K562 (cell line): Measurements from ENCODE around the gene MT1E. TPM values are rescaled to one million over a fixed set of nuclear protein-coding genes. Genes with fewer than 3 reads are reported as not detected.

Experiments used
- ATAC-seq: fragments of 200-7000 bp; cut with Tn5 transposase; 3 replicates; pipeline ENCODE4 v1.9.1; 2020; ENCODE audit warnings: moderate library complexity
- BruUV-seq: library from RNA; stranded (reverse); fragments of 400-500 nt; replicated peaks from 2 replicates; lab custom pipeline; 2021; lab: Mats Ljungman, UMichigan
- CTCF ChIA-PET: fragments of 300-600 bp; formaldehyde crosslinking; extraction: SDS; loops from one replicate; lab custom pipeline; 2021; ENCODE audit warnings: low intra/inter-chr PET ratio; lab: Yijun Ruan, JAX
- POLR2A ChIA-PET: fragments of 300-600, 350-650 bp; sonication (Branson Sonifier 250); formaldehyde crosslinking; extraction: SDS; loops from one replicate; lab custom pipeline; 2021; ENCODE audit warnings: antibody characterized with exemption, inconsistent platforms; lab: Yijun Ruan, JAX
- DNase-seq, 4 experiments: peaks; one replicate each; pipeline versions ENCODE4 v3.0.0 to v3.0.0-alpha.2; 2011 to 2018; ENCODE audit warnings: low spot score in 3 of 4, mixed read lengths in 3 of 4; ENCODE audit errors: extremely low read depth in 1 of 4
- FAIRE-seq: peaks from 2 replicates; lab custom pipeline; 2011; peaks lifted over from hg19 to GRCh38; lab: Jason Lieb, UNC
- H2AFZ ChIP-seq: 2 replicates; pipeline ENCODE4 v1.6.0; 2011; ENCODE audit warnings: low read depth, low read length, control low read depth, inconsistent platforms
- H3K27ac ChIP-seq: fragments of 200-600 bp; 3 replicates; pipeline ENCODE4 v1.8.0; 2011; ENCODE audit warnings: low read depth, mild to moderate bottlenecking, control low read depth, inconsistent platforms, low read length, moderate library complexity, mixed read lengths; ENCODE audit errors: extremely low read depth
- H3K27me3 ChIP-seq, 2 experiments: fragments of 300-600 bp in 1 of 2; 2 replicates in 1 of 2; 3 replicates in 1 of 2; pipeline versions ENCODE4 v1.6.0 to v1.8.0; 2011; ENCODE audit warnings: inconsistent platforms in 2 of 2, low read length in 2 of 2, mild to moderate bottlenecking in 1 of 2, mixed read lengths in 1 of 2, moderate library complexity in 1 of 2; ENCODE audit not compliant: control insufficient read depth in 2 of 2, insufficient read depth in 2 of 2
- H3K36me3 ChIP-seq: fragments of 300-600 bp; 3 replicates; pipeline ENCODE4 v1.8.0; 2011; ENCODE audit warnings: mild to moderate bottlenecking, low read length, inconsistent platforms; ENCODE audit not compliant: control insufficient read depth, insufficient read depth
- H3K4me1 ChIP-seq, 2 experiments: fragments of 200-600 bp in 1 of 2; replicated peaks in 1 of 2; 2 replicates in 1 of 2; 3 replicates in 1 of 2; pipeline versions ENCODE4 v1.5.1 to v1.8.0; 2011; ENCODE audit warnings: inconsistent platforms in 2 of 2, low read length in 2 of 2, mild to moderate bottlenecking in 1 of 2, mixed read lengths in 1 of 2, moderate library complexity in 1 of 2; ENCODE audit not compliant: control insufficient read depth in 2 of 2, insufficient read depth in 2 of 2
- H3K4me2 ChIP-seq: 2 replicates; pipeline ENCODE4 v1.6.1; 2011; ENCODE audit warnings: low read length, control low read depth, inconsistent platforms, mixed read lengths; ENCODE audit not compliant: insufficient read depth
- H3K4me3 ChIP-seq: fragments of 200-600 bp; sonication (generic), shearing (Covaris generic); 2 replicates; pipeline ENCODE4 v1.5.1; 2016; ENCODE audit warnings: control low read depth, inconsistent platforms
- H3K79me2 ChIP-seq: fragments of 200-600 bp; 3 replicates; pipeline ENCODE4 v1.8.0; 2011; ENCODE audit warnings: low read length, inconsistent platforms; ENCODE audit not compliant: control insufficient read depth, insufficient read depth
- H3K9ac ChIP-seq, 2 experiments: 2 replicates each; pipeline versions ENCODE4 v1.6.0 to v1.6.1; 2011; ENCODE audit warnings: low read depth in 2 of 2, low read length in 2 of 2, control low read depth in 1 of 2, inconsistent platforms in 1 of 2, mild to moderate bottlenecking in 1 of 2, mixed read lengths in 1 of 2; ENCODE audit not compliant: insufficient read depth in 1 of 2
- H3K9me1 ChIP-seq: one replicate; pipeline ENCODE4 v1.6.0; 2011; ENCODE audit warnings: inconsistent platforms, mild to moderate bottlenecking, low read length, moderate library complexity; ENCODE audit not compliant: control insufficient read depth, insufficient read depth
- H3K9me3 ChIP-seq: replicated peaks from 2 replicates; pipeline ENCODE4 v1.5.1; 2011; ENCODE audit warnings: low read depth, low read length, inconsistent platforms; ENCODE audit not compliant: control insufficient read depth, insufficient read depth
- H4K20me1 ChIP-seq: replicated peaks from 2 replicates; pipeline ENCODE4 v1.6.1; 2011; ENCODE audit warnings: low read length, inconsistent platforms, mixed read lengths; ENCODE audit not compliant: control insufficient read depth, insufficient read depth
- HDAC8 ChIP-seq: fragments of 450-650 bp; IDR thresholded peaks from 2 replicates; pipeline ENCODE4 v1.6.1; 2016; ENCODE audit warnings: mild to moderate bottlenecking, missing genetic modification characterization, moderate library complexity, missing compliant biosample characterization
- IFI16 ChIP-seq: fragments of 250-450 bp; sonication (Bioruptor Pico); IDR thresholded peaks from 2 replicates; pipeline ENCODE4 v2.1.2; 2022; ENCODE audit warnings: mild to moderate bottlenecking, inconsistent platforms
- KLF1 ChIP-seq: fragments of 450-650 bp; IDR thresholded peaks from 2 replicates; pipeline ENCODE4 v1.6.1; 2016; ENCODE audit warnings: missing genetic modification characterization, missing compliant biosample characterization
- MEF2D ChIP-seq: conservative IDR thresholded peaks from 2 replicates; pipeline ENCODE4 v1.6.1; 2016; ENCODE audit warnings: low read depth, missing genetic modification characterization, missing compliant biosample characterization
- PRPF4 ChIP-seq: fragments of 200-400 bp; formaldehyde crosslinking; IDR thresholded peaks from one replicate; pipeline ENCODE4 v1.6.1; 2017; ENCODE audit warnings: low read length, low read depth, mild to moderate bottlenecking; ENCODE audit not compliant: insufficient read depth, poor library complexity, severe bottlenecking
- RBM17 ChIP-seq: fragments of 200-400 bp; formaldehyde crosslinking; IDR thresholded peaks from 2 replicates; pipeline ENCODE4 v1.6.1; 2017; ENCODE audit warnings: low read depth, mild to moderate bottlenecking, low read length, borderline replicate concordance
- SOX6 ChIP-seq: fragments of 450-650 bp; IDR thresholded peaks from 2 replicates; pipeline ENCODE4 v1.6.1; 2014; ENCODE audit warnings: mild to moderate bottlenecking
- SRSF9 ChIP-seq: fragments of 200-400 bp; formaldehyde crosslinking; IDR thresholded peaks from 2 replicates; pipeline ENCODE4 v1.6.1; 2017; ENCODE audit warnings: low read depth, low read length, borderline replicate concordance
- TAF9B ChIP-seq: fragments of 450-650 bp; IDR thresholded peaks from 2 replicates; pipeline ENCODE4 v1.6.1; 2018; ENCODE audit warnings: mild to moderate bottlenecking; ENCODE audit not compliant: partially characterized antibody
- TARDBP ChIP-seq: fragments of 450-650 bp; IDR thresholded peaks from 2 replicates; pipeline ENCODE4 v1.6.1; 2016
- ZNF436 ChIP-seq: fragments of 250-450, 450-650 bp; sonication (Bioruptor Pico); formaldehyde crosslinking; IDR thresholded peaks from 2 replicates; pipeline ENCODE4 v1.7.0; 2020; ENCODE audit warnings: mild to moderate bottlenecking
- ZNF583 ChIP-seq: fragments of 250-450 bp; sonication (Bioruptor Pico); IDR thresholded peaks from 2 replicates; pipeline ENCODE4 v1.4.0; 2020
- WGBS: fragments of 100-300 bp; shearing (Covaris generic); methylation state at CpG from one replicate; pipeline ENCODE4 v1.1.6; 2016; ENCODE audit warnings: low coverage, mixed read lengths; ENCODE audit not compliant: insufficient coverage; ENCODE audit errors: missing lambda C conversion rate; 5-methylcytosine and 5-hydroxymethylcytosine counted together
- in situ Hi-C: fragments of 300-500 bp; cut with MboI; formaldehyde crosslinking; loops from 4 replicates; pipeline ENCODE4 v1.15.0; 2018; ENCODE audit warnings: inconsistent platforms, mixed read lengths
- intact Hi-C: fragments of 100-400 bp; cut with micrococcal nuclease; formaldehyde crosslinking; loops from 2 replicates; pipeline ENCODE4 v1.14.2; 2022
- polyA plus RNA-seq, 8 experiments: library from polyadenylated mRNA; depleted of rRNA in 4 of 8; stranded (reverse) in 5 of 8; unstranded in 3 of 8; fragments of >200 nt; fragmentation: Nextera tagmentation in 2 of 8; fragmentation: Illumina TruSeq in 1 of 8; extraction: Ambion mirVana in 2 of 8; extraction: Trizol in 1 of 8; gene quantifications; 2 replicates each; pipeline versions ENCODE4 v1.2.1 to v1.2.3, GENCODE V29; 2011 to 2014; ENCODE audit warnings: inconsistent platforms in 1 of 8, missing spikeins in 1 of 8
- total RNA-seq, 7 experiments: library from RNA; depleted of rRNA in 6 of 7; stranded (reverse); fragments of >200 nt in 6 of 7; fragmentation: Illumina TruSeq in 2 of 7; extraction: Trizol in 2 of 7; gene quantifications; 2 replicates each; pipeline versions ENCODE4 v1.2.1 to v1.2.3, GENCODE V29; 2011 to 2021; ENCODE audit warnings: low replicate concordance in 1 of 7
- TF ChIP-seq, protein P1 (sequence below): fragments of 250-450 bp; sonication (Bioruptor Pico); IDR thresholded peaks from 2 replicates; pipeline ENCODE4 v1.8.0; 2022; ENCODE audit warnings: moderate library complexity, mild to moderate bottlenecking, inconsistent platforms
- TF ChIP-seq, protein P2 (sequence below): sonication (generic); formaldehyde crosslinking; IDR thresholded peaks from 2 replicates; pipeline ENCODE4 v1.8.1; 2023; ENCODE audit warnings: mild to moderate bottlenecking, missing genetic modification reagents

Gene MT1E
- total and polyA plus RNA-seq, 9 of the 15 experiments (the other 6 are each of a cell fraction or from before 2014, with no cell fraction given) = 0.29 to 0.81 (median 0.46) TPM; not detected in 3

DNA sequence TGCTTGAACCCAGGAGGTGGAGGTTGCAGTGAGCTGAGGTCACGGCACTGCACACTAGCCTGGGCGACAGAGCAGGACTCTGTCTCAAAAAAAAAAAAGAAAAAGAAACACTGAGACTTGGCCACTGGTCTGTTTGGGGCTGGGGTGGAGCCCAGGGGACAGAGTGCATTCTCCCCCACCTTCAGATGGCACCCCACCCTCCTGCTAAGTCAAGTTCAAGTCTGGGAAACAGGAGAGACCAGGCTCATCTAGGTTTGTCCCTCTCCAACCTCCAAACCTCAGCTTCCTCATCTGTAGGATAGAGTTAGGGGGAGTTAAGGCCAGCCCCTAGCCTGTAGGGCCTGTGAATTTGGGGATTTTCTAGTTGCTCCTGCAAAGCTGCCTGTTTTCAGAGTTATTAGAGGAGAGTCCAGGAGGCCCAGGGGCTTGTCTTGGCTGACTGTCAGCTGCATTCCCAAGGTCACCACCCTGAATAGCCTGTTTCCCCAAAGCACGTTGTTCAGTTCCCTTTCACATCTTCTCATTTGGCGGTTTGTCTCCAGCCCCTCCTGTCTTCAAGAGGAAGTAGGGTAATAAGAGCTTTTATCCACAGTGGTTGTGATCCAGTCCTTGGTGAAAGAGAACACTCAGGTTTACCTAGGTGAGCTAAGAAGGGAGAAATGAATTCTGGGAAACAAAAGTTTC is 34.1 kb upstream of the MT1E start:
- CTCF ChIA-PET = no interaction called here
- intact Hi-C loops (no loop called here), in situ Hi-C loops (no loop called here)
- 0% methylated on average over 2 of the region's 4 CpGs for WGBS
- H2AFZ ChIP-seq = no peak overlapping the region
- no peaks in the 10 kb centered on the region for H3K36me3 ChIP-seq
- BruUV-seq = no TSS peak
- H3K27me3 ChIP-seq = peaks cover 13 to 49% of the 10 kb centered on the region in 2 experiments
- ATAC-seq = no peak
- H3K4me2 ChIP-seq = no peak overlapping the region
- no peak for FAIRE-seq
- peaks cover 0 to 6% of the 10 kb centered on the region in 2 experiments; a peak in 1 of 5 replicates for H3K4me1 ChIP-seq
- POLR2A ChIA-PET = interaction anchor here (0.6 to 1.5 kb wide), 2 partner anchors 15 to 509 kb away, joined by 3 read pairs; no protein-coding TSS in a partner anchor
- H3K4me3 ChIP-seq = no peak overlapping the region
- H3K9ac ChIP-seq = no peak overlapping the region
- TF ChIP-seq HDAC8 (tag) (no peak), ZNF583 (no peak), RBM17 (no peak), IFI16 (CRISPR knock-in tag) (no peak), PRPF4 (no peak), TAF9B (no peak), TARDBP (no peak), MEF2D (no peak), SRSF9 (no peak), ZNF436 (CRISPR knock-in tag) (no peak), KLF1 (tag) (no peak), SOX6 (no peak)
- TF ChIP-seq, protein P1, sequence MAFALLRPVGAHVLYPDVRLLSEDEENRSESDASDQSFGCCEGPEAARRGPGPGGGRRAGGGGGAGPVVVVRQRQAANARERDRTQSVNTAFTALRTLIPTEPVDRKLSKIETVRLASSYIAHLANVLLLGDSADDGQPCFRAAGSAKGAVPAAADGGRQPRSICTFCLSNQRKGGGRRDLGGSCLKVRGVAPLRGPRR (CRISPR knock-in tag) = no peak
- TF ChIP-seq, protein P2, sequence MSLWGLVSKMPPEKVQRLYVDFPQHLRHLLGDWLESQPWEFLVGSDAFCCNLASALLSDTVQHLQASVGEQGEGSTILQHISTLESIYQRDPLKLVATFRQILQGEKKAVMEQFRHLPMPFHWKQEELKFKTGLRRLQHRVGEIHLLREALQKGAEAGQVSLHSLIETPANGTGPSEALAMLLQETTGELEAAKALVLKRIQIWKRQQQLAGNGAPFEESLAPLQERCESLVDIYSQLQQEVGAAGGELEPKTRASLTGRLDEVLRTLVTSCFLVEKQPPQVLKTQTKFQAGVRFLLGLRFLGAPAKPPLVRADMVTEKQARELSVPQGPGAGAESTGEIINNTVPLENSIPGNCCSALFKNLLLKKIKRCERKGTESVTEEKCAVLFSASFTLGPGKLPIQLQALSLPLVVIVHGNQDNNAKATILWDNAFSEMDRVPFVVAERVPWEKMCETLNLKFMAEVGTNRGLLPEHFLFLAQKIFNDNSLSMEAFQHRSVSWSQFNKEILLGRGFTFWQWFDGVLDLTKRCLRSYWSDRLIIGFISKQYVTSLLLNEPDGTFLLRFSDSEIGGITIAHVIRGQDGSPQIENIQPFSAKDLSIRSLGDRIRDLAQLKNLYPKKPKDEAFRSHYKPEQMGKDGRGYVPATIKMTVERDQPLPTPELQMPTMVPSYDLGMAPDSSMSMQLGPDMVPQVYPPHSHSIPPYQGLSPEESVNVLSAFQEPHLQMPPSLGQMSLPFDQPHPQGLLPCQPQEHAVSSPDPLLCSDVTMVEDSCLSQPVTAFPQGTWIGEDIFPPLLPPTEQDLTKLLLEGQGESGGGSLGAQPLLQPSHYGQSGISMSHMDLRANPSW (CRISPR knock-in tag) = no peak
- H3K9me3 ChIP-seq = no peaks in the 10 kb centered on the region
- no peaks in the 10 kb centered on the region; the same call in 1 of the 2 replicates for H4K20me1 ChIP-seq
- no peak overlapping the region for H3K27ac ChIP-seq
- no peak for DNase-seq
- H3K79me2 ChIP-seq = no peaks in the 10 kb centered on the region
- H3K9me1 ChIP-seq = no peaks in the 10 kb centered on the region
